ENCODE measurements around the gene PAPOLG. TPM values are rescaled to one million over a fixed set of nuclear protein-coding genes. Genes with fewer than 3 reads are reported as not detected.

The PAPOLG gene
- total RNA-seq, 2 donors from 2014 or later, result 18.1 to 19.1 TPM

- no peaks in the 10 kb centered on the region for H3K9me3 ChIP-seq (ENCODE audit: control insufficient read depth, low read length, poor library complexity, severe bottlenecking)
- peaks cover 28% of the 10 kb centered on the region for H3K27me3 Mint-ChIP-seq
- no peak overlapping the region for H3K27ac Mint-ChIP-seq
- H3K36me3 Mint-ChIP-seq (ENCODE audit: low read depth), result no peaks in the 10 kb centered on the region
- ATAC-seq (no peak), DNase-seq (no peak)
- H3K4me3 Mint-ChIP-seq, result no peak overlapping the region
- H3K4me1 Mint-ChIP-seq, result peaks cover 9% of the 10 kb centered on the region
Measured at GRCh38 chr2:60741576-60741975, 14.5 kb upstream of the PAPOLG start.

GRCh38 chr2:60742419-60742818 lies 13.6 kb upstream of the PAPOLG start:
- ATAC-seq, result no peak
- no peak for DNase-seq

GRCh38 chr2:60745330-60745729 lies 10.7 kb upstream of the PAPOLG start:
- Mint-ChIP-seq H3K4me1 (peaks cover 9% of the 10 kb centered on the region), H3K4me3 (no peak overlapping the region), H3K27ac (no peak overlapping the region), H3K36me3 (ENCODE audit: low read depth) (peaks cover 2% of the 10 kb centered on the region), H3K27me3 (peaks cover 10% of the 10 kb centered on the region)
- H3K9me3 ChIP-seq (ENCODE audit: control insufficient read depth, low read length, poor library complexity, severe bottlenecking), result no peaks in the 10 kb centered on the region
- ATAC-seq (no peak), DNase-seq (no peak)

More at GRCh38 chr2:60742419-60742818, 13.6 kb upstream of the PAPOLG start:
- Mint-ChIP-seq H3K27ac (no peak overlapping the region), H3K4me3 (no peak overlapping the region), H3K27me3 (peaks cover 22% of the 10 kb centered on the region), H3K36me3 (ENCODE audit: low read depth) (no peaks in the 10 kb centered on the region), H3K4me1 (peaks cover 9% of the 10 kb centered on the region)
- no peaks in the 10 kb centered on the region for H3K9me3 ChIP-seq (ENCODE audit: control insufficient read depth, low read length, poor library complexity, severe bottlenecking)

- H3K9me3 ChIP-seq (ENCODE audit: control insufficient read depth, low read length, poor library complexity, severe bottlenecking), result no peaks in the 10 kb centered on the region
- Mint-ChIP-seq H3K27me3 (peaks cover 12% of the 10 kb centered on the region), H3K4me3 (no peak overlapping the region), H3K27ac (peak overlapping the region; percentile 57), H3K4me1 (peaks cover 9% of the 10 kb centered on the region), H3K36me3 (ENCODE audit: low read depth) (peaks cover 2% of the 10 kb centered on the region)
- DNase-seq (no peak), ATAC-seq (no peak)
Measured at GRCh38 chr2:60745761-60746160, 10.3 kb upstream of the PAPOLG start.

- no peak for ATAC-seq
- H3K27ac Mint-ChIP-seq, result peak overlapping the region; percentile 57
- H3K27me3 Mint-ChIP-seq, result peaks cover 12% of the 10 kb centered on the region
- H3K4me3 Mint-ChIP-seq, result no peak overlapping the region
- peaks cover 9% of the 10 kb centered on the region for H3K4me1 Mint-ChIP-seq
- peaks cover 2% of the 10 kb centered on the region for H3K36me3 Mint-ChIP-seq (ENCODE audit: low read depth)
- H3K9me3 ChIP-seq (ENCODE audit: control insufficient read depth, low read length, poor library complexity, severe bottlenecking), result no peaks in the 10 kb centered on the region
- DNase-seq, result no peak
Measured at GRCh38 chr2:60746318-60746717, 9.8 kb upstream of the PAPOLG start.

- no peaks in the 10 kb centered on the region for H3K27me3 Mint-ChIP-seq
- no peak overlapping the region for H3K27ac Mint-ChIP-seq
- peaks cover 14% of the 10 kb centered on the region for H3K36me3 Mint-ChIP-seq (ENCODE audit: low read depth)
- peaks cover 28% of the 10 kb centered on the region for H3K4me1 Mint-ChIP-seq
- ATAC-seq (no peak), DNase-seq (no peak)
- H3K9me3 ChIP-seq (ENCODE audit: control insufficient read depth, low read length, poor library complexity, severe bottlenecking), result no peaks in the 10 kb centered on the region
- no peak overlapping the region for H3K4me3 Mint-ChIP-seq
Measured at GRCh38 chr2:60759654-60760053, 3.6 kb downstream of the PAPOLG start.

GRCh38 chr2:60764736-60765534 lies 8.9 kb downstream of the PAPOLG start:
- peaks cover 26% of the 10 kb centered on the region for H3K4me1 Mint-ChIP-seq
- no peak overlapping the region for H3K4me3 Mint-ChIP-seq
- no peaks in the 10 kb centered on the region for H3K27me3 Mint-ChIP-seq
- peak overlapping the region; percentile 66 for H3K27ac Mint-ChIP-seq
- H3K9me3 ChIP-seq (ENCODE audit: control insufficient read depth, low read length, poor library complexity, severe bottlenecking), result no peaks in the 10 kb centered on the region
- DNase-seq (no peak), ATAC-seq (no peak)
- H3K36me3 Mint-ChIP-seq (ENCODE audit: low read depth), result peaks cover 20% of the 10 kb centered on the region

- H3K27me3 Mint-ChIP-seq, result no peaks in the 10 kb centered on the region
- H3K36me3 Mint-ChIP-seq (ENCODE audit: low read depth), result peaks cover 14% of the 10 kb centered on the region
- peaks cover 17% of the 10 kb centered on the region for H3K4me1 Mint-ChIP-seq
- no peak for ATAC-seq
- H3K27ac Mint-ChIP-seq, result peak overlapping the region; percentile 27
- no peak for DNase-seq
- H3K9me3 ChIP-seq (ENCODE audit: control insufficient read depth, low read length, poor library complexity, severe bottlenecking), result no peaks in the 10 kb centered on the region
- no peak overlapping the region for H3K4me3 Mint-ChIP-seq
Measured at GRCh38 chr2:60766283-60766682, 10.2 kb downstream of the PAPOLG start.

GRCh38 chr2:60771508-60771907 lies 15.4 kb downstream of the PAPOLG start:
- peaks cover 16% of the 10 kb centered on the region for H3K4me1 Mint-ChIP-seq
- no peak overlapping the region for H3K27ac Mint-ChIP-seq
- no peak for ATAC-seq
- no peak for DNase-seq
- no peaks in the 10 kb centered on the region for H3K27me3 Mint-ChIP-seq
- no peaks in the 10 kb centered on the region for H3K9me3 ChIP-seq (ENCODE audit: control insufficient read depth, low read length, poor library complexity, severe bottlenecking)
- no peak overlapping the region for H3K4me3 Mint-ChIP-seq
- peaks cover 19% of the 10 kb centered on the region for H3K36me3 Mint-ChIP-seq (ENCODE audit: low read depth)

- ATAC-seq, result no peak
- H3K27ac Mint-ChIP-seq, result no peak overlapping the region
- H3K4me3 Mint-ChIP-seq, result no peak overlapping the region
Measured at GRCh38 chr2:60775048-60775639, 19.1 kb downstream of the PAPOLG start.

GRCh38 chr2:60778352-60778751 lies 22.3 kb downstream of the PAPOLG start:
- H3K9me3 ChIP-seq (ENCODE audit: control insufficient read depth, low read length, poor library complexity, severe bottlenecking), result no peaks in the 10 kb centered on the region
- no peak for ATAC-seq
- H3K27ac Mint-ChIP-seq, result no peak overlapping the region
- no peak overlapping the region for H3K4me3 Mint-ChIP-seq
- peaks cover 2% of the 10 kb centered on the region for H3K4me1 Mint-ChIP-seq
- H3K27me3 Mint-ChIP-seq, result no peaks in the 10 kb centered on the region
- no peak for DNase-seq
- H3K36me3 Mint-ChIP-seq (ENCODE audit: low read depth), result peaks cover 7% of the 10 kb centered on the region

More at GRCh38 chr2:60775048-60775639, 19.1 kb downstream of the PAPOLG start:
- Mint-ChIP-seq H3K27me3 (no peaks in the 10 kb centered on the region), H3K36me3 (ENCODE audit: low read depth) (peaks cover 10% of the 10 kb centered on the region), H3K4me1 (peaks cover 2% of the 10 kb centered on the region)
- no peaks in the 10 kb centered on the region for H3K9me3 ChIP-seq (ENCODE audit: control insufficient read depth, low read length, poor library complexity, severe bottlenecking)
- DNase-seq, result no peak

GRCh38 chr2:60779426-60779825 lies 23.4 kb downstream of the PAPOLG start:
- H3K4me1 Mint-ChIP-seq, result peaks cover 2% of the 10 kb centered on the region
- no peak overlapping the region for H3K4me3 Mint-ChIP-seq
- no peak for ATAC-seq
- peaks cover 7% of the 10 kb centered on the region for H3K36me3 Mint-ChIP-seq (ENCODE audit: low read depth)
- H3K27ac Mint-ChIP-seq, result no peak overlapping the region
- no peaks in the 10 kb centered on the region for H3K27me3 Mint-ChIP-seq
- H3K9me3 ChIP-seq (ENCODE audit: control insufficient read depth, low read length, poor library complexity, severe bottlenecking), result no peaks in the 10 kb centered on the region
- no peak for DNase-seq

GRCh38 chr2:60780721-60781120 lies 24.7 kb downstream of the PAPOLG start:
- Mint-ChIP-seq H3K4me1 (peaks cover 2% of the 10 kb centered on the region), H3K27me3 (no peaks in the 10 kb centered on the region), H3K36me3 (ENCODE audit: low read depth) (peaks cover 7% of the 10 kb centered on the region), H3K27ac (no peak overlapping the region), H3K4me3 (no peak overlapping the region)
- H3K9me3 ChIP-seq (ENCODE audit: control insufficient read depth, low read length, poor library complexity, severe bottlenecking), result no peaks in the 10 kb centered on the region
- DNase-seq, result no peak
- ATAC-seq, result no peak

GRCh38 chr2:60793169-60793568 lies 37.1 kb downstream of the PAPOLG start:
- H3K27ac Mint-ChIP-seq, result no peak overlapping the region
- ATAC-seq (no peak), DNase-seq (no peak)
- no peaks in the 10 kb centered on the region for H3K27me3 Mint-ChIP-seq
- peaks cover 4% of the 10 kb centered on the region for H3K36me3 Mint-ChIP-seq (ENCODE audit: low read depth)
- H3K9me3 ChIP-seq (ENCODE audit: control insufficient read depth, low read length, poor library complexity, severe bottlenecking), result no peaks in the 10 kb centered on the region
- H3K4me1 Mint-ChIP-seq, result peaks cover 9% of the 10 kb centered on the region
- no peak overlapping the region for H3K4me3 Mint-ChIP-seq
